ENCODE data around the gene VPS26A.

- TF ChIP-seq POLR2A (IDR thresholded peaks at IDR 0.05) (no peak), CTCF (IDR thresholded peaks at IDR 0.05) (no peak), POLR2AphosphoS5 (IDR thresholded peaks at IDR 0.05) (no peak)
These were observed 6.3 kb downstream of the VPS26A start for GRCh38 chr10:69130251-69130650.

All from upper lobe of left lung (tissue), 4 donors.